Measurements from ENCODE around the gene PDE2A. TPM values are rescaled to one million over a fixed set of nuclear protein-coding genes. Genes with fewer than 3 reads are reported as not detected.

Gene PDE2A
- total RNA-seq, 6 experiments from 2014 or later: 11.2 to 46.3 (median 22.8) TPM

GRCh38 chr11:72721276-72721675, 47.1 kb upstream of the PDE2A start:
- DNase-seq (no peak), ATAC-seq (no peak)
- peaks cover 0 to 48% (median 23%) of the 10 kb centered on the region in 4 donors for H3K4me1 ChIP-seq
- H3K36me3 ChIP-seq: no peaks in the 10 kb centered on the region
- no peaks in the 10 kb centered on the region for H3K9me3 ChIP-seq
- intact Hi-C loops (cut with DNase I): loop anchor here in 1 of 2 donors (10.0 kb wide), 1 partner anchor 54 kb away; no protein-coding TSS in a partner anchor
- 0% methylated on average over 3 of the region's 3 CpGs for WGBS (ENCODE audit: insufficient coverage, low coverage, low lambda C conversion rate, missing lambda C conversion rate)
- TF ChIP-seq POLR2A (IDR thresholded peaks at IDR 0.05) (no peak), CTCF (IDR thresholded peaks at IDR 0.05) (no peak)
- no peaks in the 10 kb centered on the region for H3K27me3 ChIP-seq
- H3K27ac ChIP-seq: peak overlapping the region; percentile 74 to 93 (median 90)
- peak overlapping the region; percentile 54 to 73 (median 61) for H3K4me3 ChIP-seq

GRCh38 chr11:72720784-72721183, 46.6 kb upstream of the PDE2A start:
- Histone ChIP-seq H3K36me3 (no peaks in the 10 kb centered on the region), H3K27me3 (no peaks in the 10 kb centered on the region), H3K4me1 (peaks cover 0 to 48% (median 23%) of the 10 kb centered on the region in 4 donors), H3K4me3 (peak overlapping the region; percentile 54 to 73 (median 61)), H3K9me3 (no peaks in the 10 kb centered on the region), H3K27ac (peak overlapping the region; percentile 74 to 93 (median 90))
- 28% methylated on average over 4 of the region's 4 CpGs for WGBS (ENCODE audit: insufficient coverage, low coverage, low lambda C conversion rate, missing lambda C conversion rate)
- ATAC-seq (peak in 1 of 4 donors; percentile 3), DNase-seq (no peak)
- intact Hi-C loops (cut with DNase I): loop anchor here in 1 of 2 donors (10.0 kb wide), 1 partner anchor 54 kb away; no protein-coding TSS in a partner anchor
- no peak for TF ChIP-seq CTCF (IDR thresholded peaks at IDR 0.05)

GRCh38 chr11:72720047-72720446, 45.8 kb upstream of the PDE2A start:
- peak overlapping the region in 2 of 3 donors; percentile 61 to 93 for H3K27ac ChIP-seq
- TF ChIP-seq CTCF (IDR thresholded peaks at IDR 0.05): no peak
- intact Hi-C loops (cut with DNase I): loop anchor here in 1 of 2 donors (10.0 kb wide), 1 partner anchor 55 kb away; no protein-coding TSS in a partner anchor
- H3K27me3 ChIP-seq: no peaks in the 10 kb centered on the region
- DNase-seq: peak in 1 of 3 donors; percentile 67
- no peak for ATAC-seq
- no peaks in the 10 kb centered on the region for H3K9me3 ChIP-seq
- no peaks in the 10 kb centered on the region for H3K36me3 ChIP-seq
- peak overlapping the region in 2 of 3 donors; percentile 6 to 73 for H3K4me3 ChIP-seq
- H3K4me1 ChIP-seq: peaks cover 0 to 48% (median 23%) of the 10 kb centered on the region in 4 donors
- 29% methylated on average over 3 of the region's 3 CpGs for WGBS (ENCODE audit: insufficient coverage, low coverage, low lambda C conversion rate, missing lambda C conversion rate)

- intact Hi-C loops (cut with DNase I): no loop called here
- 30% methylated on average over 3 of the region's 4 CpGs for WGBS (ENCODE audit: insufficient coverage, low coverage, low lambda C conversion rate, missing lambda C conversion rate)
- peaks cover 0 to 48% (median 23%) of the 10 kb centered on the region in 4 donors for H3K4me1 ChIP-seq
- DNase-seq (no peak), ATAC-seq (no peak)
- TF ChIP-seq POLR2A (IDR thresholded peaks at IDR 0.05) (no peak), CTCF (IDR thresholded peaks at IDR 0.05) (no peak)
- peak overlapping the region in 2 of 3 donors; percentile 61 to 93 for H3K27ac ChIP-seq
- no peaks in the 10 kb centered on the region for H3K36me3 ChIP-seq
- H3K27me3 ChIP-seq: no peaks in the 10 kb centered on the region
- no peaks in the 10 kb centered on the region for H3K9me3 ChIP-seq
- peak overlapping the region in 2 of 3 donors; percentile 6 to 13 for H3K4me3 ChIP-seq
Observed at GRCh38 chr11:72719551-72719950, 45.3 kb upstream of the PDE2A start.
